ENCODE measurements around the gene CYB561D1. TPM values are rescaled to one million over a fixed set of nuclear protein-coding genes. Genes with fewer than 3 reads are reported as not detected.

The CYB561D1 gene
- total and polyA plus RNA-seq, 10 of the 15 experiments (the other 5 are each of a cell fraction or from before 2014, with no cell fraction given): 0.68 to 9.0 (median 3.3) TPM

GRCh38 chr1:109493805-109494539 lies at the start of gene CYB561D1 (continued):
- TF ChIP-seq ASH2L (IDR thresholded peaks at IDR 0.05; ENCODE audit: borderline replicate concordance, low read depth) (no peak), DPF2 (IDR thresholded peaks at IDR 0.05) (peak; percentile 73; the same call in 1 of the 2 replicates), TAF1 (IDR thresholded peaks at IDR 0.05; ENCODE audit: borderline replicate concordance, low read depth, low read length) (peak; percentile 66; the same call in 1 of the 2 replicates), LARP7 (IDR thresholded peaks at IDR 0.05) (peak; percentile 84), RCOR1 (conservative IDR thresholded peaks at IDR 0.05; ENCODE audit: low read depth, low read length) (no peak), MLLT1 (IDR thresholded peaks at IDR 0.05) (no peak), SUPT20H (IDR thresholded peaks at IDR 0.05; ENCODE audit: borderline replicate concordance, control insufficient read depth, low read depth, low read length) (no peak), ZBED1 (IDR thresholded peaks at IDR 0.05; ENCODE audit: borderline replicate concordance) (no peak), CREB1 (IDR thresholded peaks at IDR 0.05; ENCODE audit: low read depth) (no peak; the same call in 1 of the 2 replicates), SMC3 (IDR thresholded peaks at IDR 0.05; ENCODE audit: borderline replicate concordance, low read length) (peak; percentile 79), SMAD5 (IDR thresholded peaks at IDR 0.05; ENCODE audit: low read depth) (no peak; the same call in 1 of the 2 replicates), ZNF24 (IDR thresholded peaks at IDR 0.05) (0 out of 2 replicates have a peak, but pooled peaks have one; percentile 36), PAX8 (IDR thresholded peaks at IDR 0.05) (no peak), FOS (IDR thresholded peaks at IDR 0.05; ENCODE audit: borderline replicate concordance, extremely low read depth, insufficient read length) (no peak), BCLAF1 (IDR thresholded peaks at IDR 0.05) (no peak), NBN (IDR thresholded peaks at IDR 0.05) (peak; percentile 93; the same call in 1 of the 2 replicates), ZZZ3 (IDR thresholded peaks at IDR 0.05; ENCODE audit: control insufficient read depth, insufficient read length, low read depth) (no peak), YBX1 (IDR thresholded peaks at IDR 0.05) (no peak), BCL11A (IDR thresholded peaks at IDR 0.05; ENCODE audit: low read depth, low read length) (no peak), GABPA (IDR thresholded peaks at IDR 0.05; ENCODE audit: low read depth) (no peak), STAT1 (conservative IDR thresholded peaks at IDR 0.05) (0 out of 2 replicates have a peak, but pooled peaks have one; percentile 83), EZH2 (IDR thresholded peaks at IDR 0.05; ENCODE audit: borderline replicate concordance, control insufficient read depth, low read depth, low read length) (no peak), TBL1XR1 (IDR thresholded peaks at IDR 0.05; ENCODE audit: low read depth, low read length) (no peak), PRDM15 (CRISPR knock-in tag; IDR thresholded peaks at IDR 0.05) (no peak)
